Natural killer cell (primary cell): ENCODE measurements around the gene NLGN3. TPM values are rescaled to one million over a fixed set of nuclear protein-coding genes. Genes with fewer than 3 reads are reported as not detected.

ENCODE experiments used
- ATAC-seq, 3 donors: fragments of 150-1000 bp in 2 of 3; fragments of 200-7000 bp in 1 of 3; cut with Tn5 transposase; 1 replicate in 1 of 3; 2 replicates in 2 of 3; pipeline ENCODE4 v1.10.0; 2021; ENCODE audit warnings: mild to moderate bottlenecking in 2 of 3, moderate library complexity in 2 of 3
- DNase-seq, 2 donors: peaks; one replicate each; pipeline versions ENCODE4 v3.0.0 to v3.0.0-alpha.2; 2013 to 2021; ENCODE audit warnings: mixed read lengths in 1 of 2
- H3K27ac ChIP-seq: one replicate; pipeline ENCODE4 v1.5.1; 2013; ENCODE audit warnings: mild to moderate bottlenecking, low read length
- H3K27me3 ChIP-seq: one replicate; pipeline ENCODE4 v1.6.1; 2013; ENCODE audit warnings: low read length; ENCODE audit not compliant: control insufficient read depth, insufficient read depth
- H3K36me3 ChIP-seq: one replicate; pipeline ENCODE4 v1.6.1; 2013; ENCODE audit warnings: low read length; ENCODE audit not compliant: control insufficient read depth, insufficient read depth
- H3K4me1 ChIP-seq: one replicate; pipeline ENCODE4 v1.6.1; 2013; ENCODE audit warnings: low read length; ENCODE audit not compliant: control insufficient read depth, insufficient read depth
- H3K4me3 ChIP-seq: one replicate; pipeline ENCODE4 v1.5.1; 2013; ENCODE audit warnings: low read length
- H3K9me3 ChIP-seq: one replicate; pipeline ENCODE4 v1.6.1; 2013; ENCODE audit warnings: low read length; ENCODE audit not compliant: control insufficient read depth, insufficient read depth
- H3K27ac Mint-ChIP-seq, 2 donors: one replicate each; pipeline ENCODE4 v1.8.0; 2022; ENCODE audit warnings: mild to moderate bottlenecking in 2 of 2, mixed read lengths in 2 of 2, moderate library complexity in 1 of 2
- H3K27me3 Mint-ChIP-seq, 2 donors: one replicate each; pipeline ENCODE4 v1.8.0; 2022; ENCODE audit warnings: low read depth in 2 of 2, mixed read lengths in 2 of 2
- H3K36me3 Mint-ChIP-seq: one replicate; pipeline ENCODE4 v1.8.0; 2022; ENCODE audit warnings: mixed read lengths
- H3K4me1 Mint-ChIP-seq, 2 donors: one replicate each; pipeline ENCODE4 v1.8.0; 2022; ENCODE audit warnings: mixed read lengths in 2 of 2
- H3K4me3 Mint-ChIP-seq: one replicate; pipeline ENCODE4 v1.8.0; 2022; ENCODE audit warnings: mild to moderate bottlenecking, moderate library complexity, mixed read lengths
- H3K9me3 Mint-ChIP-seq, 2 donors: one replicate each; pipeline ENCODE4 v1.8.0; 2022; ENCODE audit warnings: mixed read lengths in 2 of 2
- CTCF ChIP-seq: fragments of 200-600 bp; IDR thresholded peaks from one replicate; pipeline ENCODE4 v1.8.0; 2022; ENCODE audit warnings: antibody characterized with exemption
- WGBS: methylation state at CpG from one replicate; pipeline ENCODE4 v1.1.7; 2013; ENCODE audit warnings: missing lambda C conversion rate; ENCODE audit not compliant: insufficient coverage; 5-methylcytosine and 5-hydroxymethylcytosine counted together
- intact Hi-C: fragments of 100-400 bp; cut with micrococcal nuclease; formaldehyde crosslinking; loops from one replicate; pipeline ENCODE4 v1.14.2; 2022
- total RNA-seq, 4 donors: library from RNA; stranded (reverse); fragments of 120-200 nt in 1 of 4; gene quantifications; one replicate each; pipeline versions ENCODE4 v1.2.3 to v1.2.4, GENCODE V29; 2013 to 2022

Gene NLGN3
- total RNA-seq, 3 donors from 2014 or later (not counting 1 experiment from before 2014, with no cell fraction given): 4.0 to 4.3 (median 4.0) TPM

GRCh38 chrX:71140440-71140839 lies 4.2 kb upstream of the NLGN3 start:
- no peak overlapping the region for H3K4me3 Mint-ChIP-seq
- DNase-seq: no peak
- WGBS: 87% methylated on average over 6 of the region's 6 CpGs
- no peak overlapping the region for H3K27ac Mint-ChIP-seq
- H3K9me3 Mint-ChIP-seq: no peaks in the 10 kb centered on the region
- Histone ChIP-seq H3K9me3 (no peaks in the 10 kb centered on the region), H3K4me1 (peaks cover 5% of the 10 kb centered on the region), H3K27ac (no peak overlapping the region), H3K36me3 (peaks cover 40% of the 10 kb centered on the region), H3K4me3 (no peak overlapping the region), H3K27me3 (no peaks in the 10 kb centered on the region)
- no peaks in the 10 kb centered on the region for H3K27me3 Mint-ChIP-seq
- intact Hi-C loops: no loop called here
- H3K36me3 Mint-ChIP-seq: no peaks in the 10 kb centered on the region
- TF ChIP-seq CTCF: no peak
- H3K4me1 Mint-ChIP-seq: peaks cover 0 to 16% of the 10 kb centered on the region in 2 donors
- ATAC-seq: no peak

GRCh38 chrX:71143508-71143907 lies 1.1 kb upstream of the NLGN3 start:
- H3K27me3 ChIP-seq: no peaks in the 10 kb centered on the region
- H3K4me1 ChIP-seq: peaks cover 12% of the 10 kb centered on the region
- Mint-ChIP-seq H3K36me3 (no peaks in the 10 kb centered on the region), H3K27ac (no peak overlapping the region), H3K4me3 (no peak overlapping the region), H3K27me3 (no peaks in the 10 kb centered on the region), H3K9me3 (no peaks in the 10 kb centered on the region), H3K4me1 (peaks cover 0 to 23% of the 10 kb centered on the region in 2 donors)
- H3K36me3 ChIP-seq: peaks cover 14% of the 10 kb centered on the region
- H3K4me3 ChIP-seq: no peak overlapping the region
- no peak overlapping the region for H3K27ac ChIP-seq
- intact Hi-C loops: no loop called here
- TF ChIP-seq CTCF: no peak
- DNase-seq: no peak
- ATAC-seq: no peak
- WGBS: 92% methylated on average over 4 of the region's 6 CpGs
- no peaks in the 10 kb centered on the region for H3K9me3 ChIP-seq

GRCh38 chrX:71147496-71148277 lies 3.0 kb downstream of the NLGN3 start:
- ATAC-seq: no peak
- Histone ChIP-seq H3K27me3 (no peaks in the 10 kb centered on the region), H3K27ac (no peak overlapping the region), H3K4me1 (peaks cover 12% of the 10 kb centered on the region), H3K36me3 (no peaks in the 10 kb centered on the region), H3K4me3 (no peak overlapping the region), H3K9me3 (no peaks in the 10 kb centered on the region)
- Mint-ChIP-seq H3K9me3 (no peaks in the 10 kb centered on the region), H3K4me3 (no peak overlapping the region), H3K36me3 (no peaks in the 10 kb centered on the region), H3K27me3 (no peaks in the 10 kb centered on the region), H3K27ac (no peak overlapping the region), H3K4me1 (peaks cover 0 to 15% of the 10 kb centered on the region in 2 donors)
- whole genome bisulfite sequencing: 82% methylated on average over 28 of the region's 28 CpGs
- no peak for DNase-seq
- no peak for TF ChIP-seq CTCF
- intact Hi-C loops: no loop called here

GRCh38 chrX:71148278-71148663 lies 3.6 kb downstream of the NLGN3 start:
- peaks cover 12% of the 10 kb centered on the region for H3K4me1 ChIP-seq
- H3K9me3 ChIP-seq: no peaks in the 10 kb centered on the region
- Mint-ChIP-seq H3K9me3 (no peaks in the 10 kb centered on the region), H3K4me1 (peaks cover 0 to 15% of the 10 kb centered on the region in 2 donors), H3K27ac (no peak overlapping the region), H3K27me3 (no peaks in the 10 kb centered on the region), H3K4me3 (no peak overlapping the region), H3K36me3 (no peaks in the 10 kb centered on the region)
- WGBS: 92% methylated on average over 7 of the region's 8 CpGs
- TF ChIP-seq CTCF: no peak
- ATAC-seq: no peak
- no peak overlapping the region for H3K4me3 ChIP-seq
- intact Hi-C loops: no loop called here
- no peaks in the 10 kb centered on the region for H3K27me3 ChIP-seq
- H3K36me3 ChIP-seq: no peaks in the 10 kb centered on the region
- no peak overlapping the region for H3K27ac ChIP-seq
- no peak for DNase-seq
